ENCODE measurements around the gene MCM7.

Gene MCM7

GRCh38 chr7:100075418-100075817 is 25.8 kb downstream of the MCM7 start:
- DNase-seq, result no peak

- no peak for DNase-seq
These were observed 26.4 kb downstream of the MCM7 start for GRCh38 chr7:100074841-100075240.

DNA sequence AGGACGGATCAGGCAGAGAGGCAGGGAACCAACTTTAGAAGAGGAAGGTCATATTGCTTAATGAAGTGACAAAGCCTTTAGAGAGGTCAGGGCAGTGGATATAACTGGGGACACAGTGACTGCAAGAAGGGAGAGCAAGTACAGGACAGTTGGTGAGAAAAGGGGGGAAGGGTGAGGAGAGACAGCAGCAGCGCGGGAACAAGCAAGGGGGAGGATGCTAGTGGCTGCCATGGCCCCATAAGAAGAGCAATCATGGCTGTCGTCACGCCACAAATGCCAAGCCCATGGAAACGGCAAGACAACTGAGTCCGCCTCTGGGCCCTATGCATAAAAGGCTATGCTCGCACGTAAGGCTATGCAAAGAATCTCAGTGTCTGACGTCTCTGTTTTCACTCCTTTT is 28.7 kb downstream of the MCM7 start:
- DNase-seq, result no peak

DNA sequence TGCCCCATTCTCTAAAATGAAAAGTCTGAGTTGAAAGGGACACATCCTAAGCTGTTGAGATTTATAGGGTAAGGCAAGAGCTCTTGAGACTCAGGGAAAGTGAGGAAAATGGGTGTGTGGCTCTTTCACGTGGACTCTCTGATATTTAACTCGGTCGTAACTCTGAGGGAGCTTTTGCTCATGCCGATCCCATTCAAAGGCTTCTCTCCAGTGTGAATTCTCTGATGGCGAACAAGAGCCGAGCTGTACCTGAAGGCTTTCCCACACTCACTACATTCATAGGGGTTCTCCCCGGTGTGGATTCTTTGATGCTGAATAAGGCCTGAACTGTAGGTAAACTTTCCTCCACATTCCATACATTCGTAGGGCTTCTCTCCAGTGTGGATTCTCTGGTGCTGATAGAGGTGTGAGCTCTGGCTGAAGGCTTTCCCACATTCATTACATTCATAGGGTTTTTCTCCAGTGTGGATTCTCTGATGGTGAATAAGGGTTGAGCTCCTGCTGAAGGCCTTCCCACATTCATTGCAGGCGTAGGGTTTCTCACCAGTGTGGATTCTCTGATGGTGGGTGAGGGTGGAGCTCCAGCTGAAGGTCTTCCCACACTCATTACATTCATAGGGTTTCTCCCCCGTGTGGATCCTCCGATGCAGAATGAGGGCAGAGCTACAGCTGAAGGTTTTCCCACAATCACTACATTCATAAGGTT is 30.0 kb downstream of the MCM7 start:
- no peak for DNase-seq

GRCh38 chr7:100069991-100070390 is 31.2 kb downstream of the MCM7 start:
- DNase-seq, result no peak

DNA sequence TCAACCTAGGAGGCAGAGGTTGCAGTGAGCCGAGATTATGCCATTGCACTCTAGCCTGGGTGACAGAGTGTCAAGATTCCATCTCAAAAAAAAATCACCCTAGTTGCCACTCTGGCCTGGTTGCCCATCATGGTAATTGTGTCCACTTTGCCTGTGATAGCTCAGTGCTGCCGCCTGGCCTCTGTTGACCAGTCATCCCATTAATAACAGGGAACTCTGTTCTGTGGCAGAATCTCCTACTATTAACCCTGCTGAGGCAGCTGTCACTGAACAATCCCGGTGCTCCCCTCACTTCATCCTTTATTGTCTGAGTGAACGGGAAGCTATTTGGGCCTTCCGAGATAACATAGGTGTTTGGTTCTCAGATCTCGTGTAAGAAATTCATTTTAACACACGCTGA is 34.2 kb downstream of the MCM7 start:
- DNase-seq, result peak in 12 of 56 donors; percentile 4 to 40 (median 17)

GRCh38 chr7:100065452-100066186 is 35.6 kb downstream of the MCM7 start:
- DNase-seq, result no peak

- DNase-seq, result no peak
These were observed 37.0 kb downstream of the MCM7 start for GRCh38 chr7:100064162-100064561.

- DNase-seq, result no peak
These were observed 37.8 kb downstream of the MCM7 start for GRCh38 chr7:100063376-100063775.

GRCh38 chr7:100061518-100062193 is 39.5 kb downstream of the MCM7 start:
- DNase-seq, result no peak

- no peak for DNase-seq
These were observed 41.9 kb downstream of the MCM7 start for GRCh38 chr7:100059251-100059739.

- DNase-seq, result no peak
These were observed 44.2 kb downstream of the MCM7 start for GRCh38 chr7:100057006-100057405.

DNA sequence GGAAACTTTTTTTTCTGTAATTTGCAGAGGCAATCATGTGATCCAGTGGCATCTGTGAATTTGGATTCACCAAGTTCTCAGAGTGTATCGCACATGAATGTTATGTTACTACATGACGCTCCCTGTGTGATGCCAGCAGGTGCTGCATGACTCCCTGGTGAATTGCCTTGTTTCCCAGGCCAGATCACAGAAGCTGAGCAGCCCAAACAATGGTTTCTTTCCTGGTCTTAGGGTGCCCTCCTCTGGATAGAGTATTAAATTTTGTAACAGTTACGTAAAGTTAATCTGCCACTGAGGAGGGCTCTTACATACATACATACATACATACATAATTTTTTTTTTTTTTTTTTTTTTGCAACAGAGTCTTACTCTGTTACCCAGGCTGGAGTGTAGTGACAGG is 48.0 kb downstream of the MCM7 start:
- peak in 51 of 56 donors; percentile 2 to 73 (median 40) for DNase-seq

GRCh38 chr7:100051611-100052010 is 49.6 kb downstream of the MCM7 start:
- no peak for DNase-seq

DNA sequence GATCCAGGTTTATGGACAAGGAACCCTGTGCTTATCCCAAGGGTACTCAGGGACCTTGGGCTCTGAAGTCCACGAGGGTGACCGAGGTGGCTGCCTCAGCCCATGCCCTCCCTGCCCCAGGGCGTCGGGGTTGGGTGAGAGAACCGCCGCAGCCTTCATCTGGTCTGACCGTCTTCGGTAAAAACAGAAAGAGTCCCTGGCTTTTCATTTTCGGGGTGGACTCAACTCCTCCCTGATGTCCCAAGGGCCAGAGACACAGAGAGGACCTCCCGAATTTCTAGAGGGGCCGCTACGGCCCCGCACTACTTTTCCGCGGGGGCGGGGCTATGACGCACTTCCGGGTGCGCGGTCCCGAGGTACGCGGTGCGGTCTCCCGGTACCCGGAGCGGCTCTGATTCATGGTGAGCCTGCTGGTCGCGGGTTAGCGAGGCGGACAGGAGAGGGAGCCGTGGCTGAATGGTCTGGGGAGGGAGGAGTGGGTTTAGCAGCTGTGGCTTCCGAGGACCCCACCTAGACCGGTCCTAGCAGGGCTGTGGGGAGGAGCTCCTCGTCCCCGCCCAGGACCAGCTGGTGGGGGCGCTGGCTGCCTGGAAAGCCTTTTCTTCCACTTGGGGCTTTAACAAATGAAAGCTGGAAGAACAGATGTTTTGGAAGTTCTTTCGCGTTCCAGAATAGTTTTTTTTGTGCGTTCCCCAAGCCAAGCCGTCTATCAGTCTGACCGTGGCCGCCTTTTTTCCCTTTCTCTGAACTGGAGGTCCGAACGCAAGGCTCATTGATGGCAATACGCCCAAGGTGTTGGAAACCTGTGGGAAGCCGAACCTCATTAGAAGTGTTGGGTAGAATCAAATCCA is 51.5 kb downstream of the MCM7 start, which contains the start of gene ZSCAN21:
Gene ZSCAN21 (plus strand): TSS at position 334 of the 851 bp plus-strand sequence. CDS start 7,233 bp downstream, outside the sequence.
- DNase-seq, result peak; percentile 15 to 89 (median 78)

GRCh38 chr7:100048680-100049079 is 52.5 kb downstream of the MCM7 start:
- no peak for DNase-seq

- DNase-seq, result peak in 3 of 56 donors; percentile 2 to 8 (median 4)
These were observed 56.5 kb downstream of the MCM7 start for GRCh38 chr7:100044718-100045117.
